CD4-positive, alpha-beta T cell treated with Interleukin-6 for 4 hours (primary cell): Measurements from ENCODE around the gene AOAH.
"Not testable (repeated sequence)": the region's sequence is repeated elsewhere in the genome, so short reads cannot be mapped to it uniquely, and the experiment has no call there.

Experiments
- DNase-seq: peaks from one replicate; pipeline ENCODE4 v3.0.0-alpha.2; 2020; ENCODE audit warnings: mixed read lengths

Gene AOAH

DNA sequence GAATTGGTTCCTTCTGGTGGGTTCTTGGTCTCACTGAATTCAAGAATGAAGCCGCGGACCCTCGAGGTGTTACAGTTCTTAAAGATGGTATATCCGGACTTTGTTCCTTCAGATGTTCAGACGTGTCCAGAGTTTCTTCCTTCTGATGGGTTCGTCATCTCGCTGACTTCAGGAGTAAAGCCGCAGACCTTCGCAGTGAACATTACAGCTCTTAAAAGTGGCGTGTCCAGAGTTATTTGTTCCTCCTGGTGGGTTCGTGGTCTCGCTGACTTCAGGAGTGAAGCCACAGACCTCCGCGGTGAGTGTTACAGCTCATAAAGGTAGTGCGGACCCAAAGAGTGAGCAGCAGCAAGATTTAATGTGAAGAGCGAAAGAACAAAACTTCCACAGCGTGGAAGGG, 220.1 kb downstream of the AOAH start:
- not testable (repeated sequence) for DNase-seq

DNA sequence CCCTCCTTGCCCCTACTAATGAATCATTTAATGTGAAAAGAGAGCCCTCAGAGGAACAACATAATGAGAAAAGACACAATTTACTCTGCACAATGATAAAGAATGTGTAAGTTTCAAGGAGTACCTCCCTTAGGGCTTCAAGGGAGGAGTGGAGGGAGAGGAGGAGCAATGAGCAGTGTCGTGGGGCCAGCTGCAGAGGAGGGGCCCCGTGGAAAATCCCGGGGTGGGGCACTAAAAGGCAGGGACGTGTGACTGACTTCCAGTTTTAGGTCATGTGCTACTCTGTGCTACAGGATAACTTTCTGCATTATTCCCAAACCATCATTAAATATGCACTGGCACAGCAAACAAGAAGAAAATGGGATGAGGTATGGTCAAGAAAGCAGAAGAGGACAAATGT, 226.5 kb downstream of the AOAH start:
- DNase-seq, result no peak

DNA sequence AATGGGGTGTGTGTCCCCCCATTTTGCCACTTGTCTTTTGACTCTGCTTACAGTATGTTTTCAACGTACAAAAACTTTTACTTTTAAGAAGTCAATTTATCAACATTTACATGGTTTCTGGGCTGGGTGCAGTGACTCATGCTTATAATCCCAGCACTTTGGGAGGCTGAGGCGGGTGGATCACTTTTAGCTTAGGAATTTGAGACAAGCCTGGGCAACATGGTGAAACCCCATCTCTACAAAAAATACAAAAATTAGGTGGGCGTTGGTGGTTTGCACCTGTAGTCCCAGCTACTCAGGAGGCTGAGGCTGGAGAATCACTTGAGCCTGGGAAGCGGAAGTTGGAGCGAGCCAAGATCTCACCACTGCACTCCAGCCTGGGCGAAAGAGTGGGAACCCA, 227.1 kb downstream of the AOAH start:
- not testable (repeated sequence) for DNase-seq

DNA sequence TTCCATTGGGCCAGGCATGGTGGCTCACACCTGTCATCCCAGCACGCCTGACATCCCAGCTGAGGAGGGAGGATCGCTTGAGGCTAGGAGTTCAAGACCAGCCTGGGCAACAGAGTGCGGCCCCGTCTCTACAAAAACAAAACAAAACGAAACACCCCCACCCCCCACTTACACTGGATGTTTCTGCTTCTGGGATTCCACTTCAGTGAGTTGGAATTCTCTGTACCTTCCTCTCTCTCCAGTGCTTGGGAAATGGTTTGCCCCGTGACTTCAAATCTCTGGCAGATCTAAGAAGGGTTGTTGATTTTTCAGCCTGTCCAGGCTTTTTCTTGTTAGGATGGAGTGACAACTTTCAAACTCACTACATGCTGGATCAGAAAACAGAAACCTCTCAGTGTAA, 227.7 kb downstream of the AOAH start:
- no peak for DNase-seq

DNA sequence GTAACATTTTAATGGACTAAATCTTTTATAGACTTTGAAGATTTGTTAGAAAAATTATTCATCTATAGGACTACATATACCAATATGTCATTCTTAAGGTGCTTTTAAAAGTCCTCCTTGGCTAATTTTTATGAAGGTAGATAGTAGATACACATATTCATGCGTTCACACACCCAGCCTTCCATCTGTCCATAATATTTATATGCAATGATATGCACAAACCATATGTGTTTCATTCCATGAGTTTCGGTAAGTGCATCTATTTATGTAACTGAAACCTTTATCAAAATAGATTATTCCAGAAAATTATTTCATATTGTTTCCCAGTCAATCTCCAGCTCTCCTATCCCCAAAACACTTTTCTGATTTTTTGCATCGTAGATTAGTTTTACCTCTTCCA, 233.0 kb downstream of the AOAH start:
- no peak for DNase-seq

DNA sequence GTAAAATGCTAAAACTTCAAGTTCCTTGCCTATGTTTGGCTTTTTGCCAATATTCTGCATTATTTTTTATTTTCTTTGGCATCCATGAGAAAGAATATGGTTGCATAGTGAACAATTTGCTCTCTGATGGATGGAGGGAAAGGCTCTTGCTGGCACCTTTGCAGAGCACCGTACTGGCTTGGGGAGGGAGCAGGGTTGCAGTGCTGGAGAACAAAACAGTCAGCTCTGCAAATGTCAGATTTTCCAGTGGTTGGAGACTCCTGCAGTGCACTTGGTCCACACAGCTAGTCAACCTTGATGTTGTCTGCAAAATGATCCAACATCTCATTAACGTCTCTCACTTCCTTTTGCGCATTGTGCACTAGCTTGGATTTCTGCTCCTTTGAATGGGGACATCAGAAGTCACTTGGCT, 233.9 kb downstream of the AOAH start:
- DNase-seq, result no peak

DNA sequence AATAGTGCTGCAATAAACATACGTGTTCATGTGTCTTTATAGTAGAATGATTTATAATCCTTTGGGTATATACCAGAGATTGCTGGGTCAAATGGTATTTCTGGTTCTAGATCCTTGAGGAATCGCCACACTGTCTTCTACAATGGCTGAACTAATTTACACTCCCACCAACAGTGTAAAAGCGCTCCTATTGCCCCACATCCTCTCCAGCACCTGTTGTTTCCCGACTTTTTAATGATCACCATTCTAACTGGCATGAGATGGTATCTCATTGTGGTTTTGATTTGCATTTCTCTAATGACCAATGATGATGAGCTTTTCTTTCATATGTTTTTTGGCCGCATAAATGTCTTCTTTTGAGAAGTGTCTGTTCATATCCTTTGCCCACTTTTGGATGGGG, 235.6 kb downstream of the AOAH start:
- not testable (repeated sequence) for DNase-seq

DNA sequence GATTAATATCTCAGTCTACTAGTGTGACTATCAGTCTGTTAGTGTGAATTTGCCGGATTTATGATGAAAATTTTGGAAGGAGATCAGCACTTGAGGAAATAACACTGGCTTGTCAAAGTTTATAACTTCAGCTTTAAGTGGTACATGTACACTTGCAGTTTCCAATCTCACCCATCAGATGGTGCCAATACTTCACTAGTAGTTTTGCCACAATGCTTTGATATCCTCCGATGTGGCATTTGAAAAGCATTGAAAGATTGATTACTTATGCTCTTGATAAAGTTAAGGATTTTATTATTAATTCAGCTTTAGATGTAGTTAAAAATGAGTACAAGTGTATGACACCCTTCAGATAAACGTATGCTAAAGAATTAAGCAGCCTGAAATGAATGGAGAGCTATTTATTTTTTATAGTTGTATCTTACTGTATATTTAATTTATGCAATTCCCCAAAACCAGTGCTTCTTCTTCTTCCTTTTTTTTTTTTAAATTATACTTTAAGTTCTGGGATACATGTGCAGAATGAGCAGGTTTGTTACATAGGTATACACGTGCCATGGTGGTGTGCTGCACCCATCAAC, 236.4 kb downstream of the AOAH start:
- DNase-seq, result peak; percentile 47

DNA sequence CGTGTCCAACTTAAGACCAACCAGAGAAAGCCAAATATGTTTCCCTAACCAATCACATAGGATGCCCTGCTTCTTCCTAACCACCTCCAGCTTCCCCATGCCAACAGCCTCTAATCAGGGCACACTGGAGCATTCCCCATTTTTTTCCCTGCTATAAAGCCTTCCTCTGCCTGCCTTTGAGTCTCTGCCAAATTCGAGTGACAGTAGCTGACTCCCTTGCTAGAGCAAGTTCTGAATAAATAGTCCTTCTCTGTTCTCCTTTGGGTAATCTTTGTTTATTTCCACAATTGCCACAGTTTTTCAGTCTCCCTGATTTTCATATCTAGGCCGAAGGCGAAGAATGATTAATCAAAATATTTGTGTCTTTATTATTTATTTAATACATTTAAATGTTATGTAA, 238.0 kb downstream of the AOAH start:
- DNase-seq, result no peak

DNA sequence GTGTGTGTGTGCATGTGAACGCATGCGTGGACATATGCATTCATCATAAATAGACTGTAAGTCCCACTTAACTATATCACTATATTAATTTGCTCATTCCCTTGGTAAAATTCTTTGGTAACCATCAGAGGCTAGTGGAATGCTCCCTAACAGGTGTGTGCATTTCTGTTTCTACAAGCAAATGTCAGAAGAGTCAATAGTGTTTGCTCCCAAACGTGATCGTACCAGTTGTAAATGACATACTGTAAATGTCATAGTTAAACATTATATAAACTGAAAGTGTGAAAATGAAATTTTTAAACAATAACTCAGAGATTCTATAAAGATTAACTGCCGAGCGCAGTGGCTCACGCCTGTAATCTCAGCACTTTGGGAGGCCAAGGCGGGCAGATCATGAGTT, 240.0 kb downstream of the AOAH start:
- DNase-seq, result no peak

DNA sequence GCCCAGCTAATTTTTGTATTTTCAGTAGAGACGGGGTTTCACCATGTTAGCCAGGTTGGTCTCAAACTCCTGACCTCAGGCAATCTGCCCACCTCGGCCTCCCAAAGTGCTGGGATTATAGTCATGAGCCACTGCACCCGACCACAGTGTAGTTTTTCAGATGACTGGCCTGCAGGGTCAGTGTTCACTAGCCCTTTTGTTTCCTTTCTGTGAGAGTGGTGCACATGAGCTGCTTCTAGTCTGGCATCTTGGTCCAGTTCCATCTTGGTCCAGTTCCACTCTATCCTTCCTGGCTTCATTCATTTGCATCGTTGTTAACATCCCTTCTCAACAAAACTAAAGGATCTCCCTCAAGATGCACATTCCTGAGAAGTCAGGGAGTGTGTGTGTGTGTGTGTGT, 240.4 kb downstream of the AOAH start:
- not testable (repeated sequence) for DNase-seq

DNA sequence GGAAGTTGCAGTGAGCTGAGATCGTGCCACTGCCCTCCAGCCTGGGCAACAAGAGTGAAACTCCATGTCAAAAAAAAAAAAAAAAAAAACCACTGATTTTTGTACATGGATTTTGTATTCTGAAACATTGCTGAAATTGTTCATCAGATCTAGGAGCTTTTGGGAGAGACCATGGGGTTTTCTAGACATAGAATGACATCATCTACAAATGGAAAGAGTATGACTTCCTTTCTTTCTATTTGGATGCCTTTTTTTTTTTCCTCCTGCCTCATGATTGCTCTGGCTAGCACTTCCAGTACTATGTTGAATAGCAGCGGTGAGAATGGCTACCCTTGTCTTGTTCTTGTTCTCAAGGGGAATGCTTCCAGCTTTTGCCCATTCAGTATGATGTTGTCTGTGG, 245.5 kb downstream of the AOAH start:
- DNase-seq, result no peak

DNA sequence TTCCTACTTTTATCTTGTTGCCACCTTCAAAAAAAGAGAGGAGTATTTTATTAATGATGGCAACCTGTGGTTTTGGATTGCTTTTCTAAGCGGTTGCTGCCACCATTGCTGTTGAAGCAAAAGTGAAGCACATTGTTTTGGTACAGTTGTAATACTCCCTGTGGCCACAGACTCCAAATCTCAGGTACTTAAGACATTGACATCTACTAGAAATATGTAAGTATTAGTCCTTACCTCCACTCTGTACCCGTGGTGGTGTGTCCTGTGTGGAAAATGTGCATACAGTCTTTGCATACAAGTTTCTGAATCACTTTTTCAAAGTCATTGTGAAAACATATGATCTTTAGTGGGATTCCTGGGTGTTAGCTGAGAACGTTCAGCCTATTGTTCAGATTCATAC, 248.9 kb downstream of the AOAH start:
- DNase-seq, result no peak

DNA sequence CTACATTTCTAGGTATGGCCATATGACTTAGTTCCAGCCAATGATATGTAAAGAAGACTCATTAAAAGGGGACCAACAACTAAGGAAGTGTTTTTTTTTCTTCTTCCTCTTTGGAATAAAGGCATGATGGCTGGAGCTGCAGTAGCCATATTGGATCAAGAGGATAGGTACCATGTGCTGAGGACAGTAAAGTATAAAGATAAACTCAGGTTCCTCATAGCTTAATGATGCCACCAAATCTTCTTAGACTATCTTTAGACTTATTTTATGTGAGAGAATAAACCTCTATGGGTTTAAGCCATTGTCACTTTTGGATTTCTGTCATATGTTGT, 249.3 kb downstream of the AOAH start:
- DNase-seq, result no peak

DNA sequence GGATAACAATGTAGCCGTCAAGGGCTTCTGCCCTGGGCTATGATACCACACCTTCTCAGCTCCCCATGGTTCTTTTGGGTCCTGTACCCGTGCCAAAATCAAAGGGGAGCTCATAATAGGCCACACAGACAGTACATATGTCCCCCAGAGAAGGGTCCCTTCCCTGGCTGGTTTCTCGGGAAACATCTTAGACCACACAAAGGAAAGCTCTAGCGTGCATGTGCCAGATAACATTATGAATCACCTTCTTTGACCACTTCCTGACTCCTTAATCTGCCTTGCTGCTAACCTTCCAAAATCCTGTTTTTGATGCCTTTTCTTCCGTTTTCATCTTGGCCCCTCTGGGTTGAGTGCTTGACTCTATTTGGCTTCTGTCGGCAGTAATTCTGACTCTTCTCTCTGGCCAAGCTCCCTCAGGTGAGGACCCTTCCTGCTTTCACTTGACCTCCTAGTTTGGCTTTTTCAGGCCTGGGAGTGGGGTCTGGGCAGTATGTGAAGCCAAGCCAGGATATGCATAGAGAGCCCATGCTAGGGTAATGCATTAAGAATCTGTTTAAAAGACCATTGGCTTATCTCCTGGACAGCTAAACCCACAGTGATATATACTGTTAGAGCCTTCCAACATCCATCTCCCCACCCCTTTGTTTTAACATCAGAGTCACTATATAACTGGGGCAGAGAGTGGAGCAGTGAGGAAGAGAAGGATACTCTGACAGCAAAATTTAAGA, 249.8 kb downstream of the AOAH start:
- DNase-seq, result no peak

DNA sequence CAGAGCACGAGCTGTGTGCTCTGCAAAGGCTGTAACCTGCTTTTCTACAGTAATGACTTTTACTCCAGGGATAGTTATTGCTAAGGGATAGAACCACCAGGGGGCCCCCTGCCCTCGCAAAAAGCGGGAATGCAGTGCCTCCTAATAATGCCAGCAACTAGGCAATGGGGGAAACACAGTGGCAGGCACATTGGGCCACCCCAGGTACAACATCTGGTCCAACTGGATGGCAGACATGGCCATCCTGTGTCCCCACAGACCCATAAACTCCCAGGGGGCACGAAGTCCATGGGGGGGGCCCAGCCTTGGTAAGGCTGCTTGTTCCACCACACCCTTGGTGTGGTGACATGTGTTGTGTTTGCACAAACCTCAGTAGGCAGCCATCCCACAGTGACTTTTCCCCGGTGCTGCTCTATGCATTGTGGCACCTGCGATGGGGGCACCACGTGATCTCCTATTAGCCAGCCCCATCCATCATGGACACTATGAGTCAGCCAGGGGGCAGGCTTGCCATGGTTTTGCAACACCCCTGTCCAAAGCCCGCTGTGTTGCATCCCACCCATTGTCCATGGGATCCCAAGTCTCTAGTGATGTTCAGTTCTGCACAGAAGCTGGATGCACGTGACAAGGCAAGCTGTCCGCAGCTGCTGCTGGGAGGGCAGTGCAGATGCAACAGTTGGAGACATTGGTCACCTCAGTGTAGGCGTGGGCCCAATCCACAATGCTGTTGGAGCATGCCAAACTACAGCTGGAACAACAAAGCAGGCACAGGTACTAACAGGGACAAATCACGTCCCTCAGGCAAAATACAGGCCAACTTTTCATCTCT, 250.6 kb downstream of the AOAH start:
- peak; percentile 22 for DNase-seq

DNA sequence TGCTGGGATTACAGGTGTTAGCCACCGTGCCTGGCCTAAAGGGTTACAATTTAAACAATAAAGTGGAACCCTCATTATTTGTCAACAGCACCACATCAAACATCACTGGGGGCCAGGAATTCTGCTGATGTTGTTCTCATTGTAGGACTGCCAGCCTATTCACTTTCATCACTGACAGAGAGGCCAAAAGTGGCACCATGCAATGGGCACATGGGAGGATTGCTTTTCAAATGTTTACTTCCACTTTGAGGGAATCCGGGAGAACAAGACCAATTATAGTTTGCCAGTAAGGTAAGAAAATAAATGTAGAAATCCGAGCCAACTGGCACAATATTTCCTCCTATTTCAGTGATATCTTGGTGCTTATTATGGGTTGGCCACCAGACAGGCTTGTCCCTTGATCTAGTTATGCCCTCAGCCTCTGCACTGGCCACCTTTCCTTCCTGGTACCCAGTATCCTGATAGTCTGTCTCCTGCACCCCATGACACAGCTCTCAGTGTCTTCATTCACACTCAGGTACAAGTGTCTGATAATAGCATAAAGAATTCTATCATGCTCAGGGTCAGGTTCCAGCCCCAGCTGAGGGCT, 252.1 kb downstream of the AOAH start:
- no peak for DNase-seq

DNA sequence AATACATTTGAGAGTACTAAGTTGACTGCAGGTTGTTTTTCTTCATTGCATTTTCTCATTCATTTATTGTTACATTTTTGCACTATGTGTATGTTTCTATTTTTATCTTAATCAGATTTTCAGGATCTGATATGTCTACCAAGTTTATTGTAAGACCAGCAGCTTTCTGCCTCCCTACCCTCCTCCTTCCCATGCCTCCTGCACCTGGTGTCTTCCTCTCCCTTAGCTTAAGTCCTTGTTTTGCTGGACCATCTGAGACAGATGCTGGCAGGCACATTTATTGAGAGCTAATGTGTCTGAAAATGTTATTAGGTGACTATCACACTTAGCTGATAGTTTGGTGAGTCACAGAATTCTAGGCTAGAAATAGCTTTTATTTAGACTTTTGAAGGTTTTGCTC, 255.1 kb downstream of the AOAH start:
- DNase-seq, result no peak

DNA sequence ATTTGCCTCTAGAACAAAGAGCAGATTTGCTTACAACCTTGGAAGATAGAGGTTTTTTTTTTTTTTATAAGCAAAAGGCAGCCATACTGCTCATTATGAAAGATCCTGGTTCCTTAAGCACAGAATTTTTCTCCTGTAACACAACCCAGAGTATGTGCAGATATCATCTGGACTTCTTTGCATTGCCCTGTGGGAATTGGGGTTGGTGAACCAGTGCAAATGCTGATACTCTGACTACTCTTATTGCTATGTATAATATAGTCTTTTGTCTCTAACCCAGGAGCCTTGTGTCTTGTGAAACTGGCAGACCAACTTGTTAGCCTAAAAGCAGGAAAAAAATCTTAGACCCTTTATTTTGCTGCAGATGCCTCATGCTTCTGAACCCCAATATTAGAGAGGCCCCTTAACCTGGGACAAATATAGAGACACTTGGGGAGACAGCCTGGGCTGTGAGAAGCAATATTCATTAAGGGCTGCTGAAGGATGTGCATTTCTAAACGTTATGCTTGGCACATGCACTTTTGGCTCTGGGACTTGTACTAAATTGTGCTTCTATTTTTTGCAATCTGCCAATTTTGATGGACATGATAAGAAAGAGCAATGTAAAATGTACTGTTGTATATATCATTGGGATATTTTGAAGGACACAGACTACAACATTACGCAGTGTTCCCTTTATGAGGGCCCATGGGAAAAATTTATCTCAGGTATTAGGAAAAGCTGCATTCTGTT, 255.8 kb downstream of the AOAH start:
- no peak for DNase-seq

DNA sequence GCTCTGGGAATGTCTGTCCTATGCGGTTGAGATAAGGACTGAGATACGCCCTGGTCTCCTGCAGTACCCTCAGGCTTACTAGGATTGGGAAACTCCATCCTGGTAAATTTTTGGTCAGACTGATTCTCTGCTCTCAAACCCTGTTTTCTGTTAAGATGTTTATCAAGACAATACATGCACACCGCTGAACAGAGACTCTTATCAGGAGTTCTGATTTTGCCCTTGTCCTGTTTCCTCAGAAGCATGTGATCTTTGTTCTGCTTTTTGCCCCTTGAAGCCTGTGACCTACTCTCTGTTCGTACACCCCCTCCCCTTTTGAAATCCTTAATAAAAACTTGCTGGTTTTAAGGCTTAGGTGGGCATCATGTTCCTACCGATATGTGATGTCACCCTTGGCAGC, 258.3 kb downstream of the AOAH start:
- DNase-seq, result not testable (repeated sequence)

DNA sequence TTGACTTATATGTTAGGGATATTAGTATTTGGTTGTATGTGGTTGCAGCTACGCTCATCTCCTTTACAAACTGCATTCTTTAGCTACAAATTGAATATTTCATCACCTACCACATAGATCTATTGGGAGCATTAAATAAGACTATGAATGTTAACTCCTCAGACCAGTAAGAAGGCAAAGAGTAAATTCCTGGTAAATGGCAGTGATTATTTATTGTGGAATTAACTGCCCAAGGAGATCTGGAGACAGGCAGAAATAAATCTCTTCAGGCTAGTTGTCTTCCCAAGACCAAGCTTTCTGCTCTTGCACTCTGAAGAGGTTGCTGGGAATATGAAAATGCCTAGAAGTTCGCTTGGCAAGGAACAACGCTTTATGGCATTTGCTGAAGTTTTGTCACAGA, 260.0 kb downstream of the AOAH start:
- no peak for DNase-seq
